PFSK-1 (cell line): ENCODE data around the gene TMEM131.

ENCODE experiments used
- FOXP2 ChIP-seq: optimal IDR thresholded peaks from 2 replicates; pipeline ENCODE3; 2011; ENCODE audit warnings: borderline replicate concordance, control low read depth, inconsistent platforms; ENCODE audit not compliant: insufficient read depth; ENCODE audit errors: extremely low read length, extremely low read depth
- POLR2AphosphoS5 ChIP-seq: IDR thresholded peaks from 2 replicates; pipeline ENCODE4 v1.6.1; 2012; ENCODE audit warnings: low read depth, mild to moderate bottlenecking, control low read depth, low read length, moderate library complexity
- REST ChIP-seq, 2 experiments: IDR thresholded peaks; 2 replicates each; pipeline versions ENCODE4 v1.6.1 to v1.8.0; 2011 to 2012; ENCODE audit warnings: low read depth in 2 of 2, low read length in 2 of 2, control low read depth in 1 of 2, inconsistent platforms in 1 of 2, mild to moderate bottlenecking in 1 of 2, moderate library complexity in 1 of 2; ENCODE audit not compliant: insufficient read depth in 1 of 2
- SIN3A ChIP-seq: IDR thresholded peaks from 2 replicates; pipeline ENCODE4 v1.6.1; 2012; ENCODE audit warnings: mild to moderate bottlenecking, low read length, moderate library complexity, borderline replicate concordance; ENCODE audit not compliant: insufficient read depth
- TAF1 ChIP-seq: IDR thresholded peaks from 2 replicates; pipeline ENCODE4 v1.6.1; 2012; ENCODE audit warnings: low read length, control low read depth, borderline replicate concordance; ENCODE audit not compliant: insufficient read depth

Gene TMEM131

GRCh38 chr2:98013407-98014042, 17.8 kb upstream of the TMEM131 start:
- TF ChIP-seq REST (IDR thresholded peaks at IDR 0.05; ENCODE audit: insufficient read depth in 1 of 2, low read depth in 2 of 2, low read length in 2 of 2) (no peak), FOXP2 (no peak), SIN3A (no peak), POLR2AphosphoS5 (no peak), TAF1 (no peak)

GRCh38 chr2:98012561-98012991, 16.8 kb upstream of the TMEM131 start:
- TF ChIP-seq FOXP2: no peak
- no peak for TF ChIP-seq POLR2AphosphoS5
- no peak for TF ChIP-seq SIN3A
- no peak for TF ChIP-seq TAF1
- no peak for TF ChIP-seq REST (IDR thresholded peaks at IDR 0.05; ENCODE audit: insufficient read depth in 1 of 2, low read depth in 2 of 2, low read length in 2 of 2)

GRCh38 chr2:98009887-98010760, 14.4 kb upstream of the TMEM131 start:
- TF ChIP-seq REST (IDR thresholded peaks at IDR 0.05; ENCODE audit: insufficient read depth in 1 of 2, low read depth in 2 of 2, low read length in 2 of 2): no peak
- no peak for TF ChIP-seq POLR2AphosphoS5
- TF ChIP-seq FOXP2: no peak
- TF ChIP-seq SIN3A: no peak
- no peak for TF ChIP-seq TAF1

- TF ChIP-seq REST (IDR thresholded peaks at IDR 0.05; ENCODE audit: insufficient read depth in 1 of 2, low read depth in 2 of 2, low read length in 2 of 2): no peak
- no peak for TF ChIP-seq POLR2AphosphoS5
- TF ChIP-seq FOXP2: no peak
- TF ChIP-seq TAF1: no peak
- no peak for TF ChIP-seq SIN3A
These were observed 12.7 kb upstream of the TMEM131 start for GRCh38 chr2:98008415-98008814.
